T follicular helper cell (primary cell): ENCODE results near the gene HES1.
"Not testable (repeated sequence)": the region's sequence is repeated elsewhere in the genome, so short reads cannot be mapped to it uniquely, and the experiment has no call there.

ENCODE experiments used
- DNase-seq: peaks from one replicate; pipeline ENCODE4 v3.0.0-alpha.2; 2020; ENCODE audit warnings: low read depth

HES1 gene

DNA sequence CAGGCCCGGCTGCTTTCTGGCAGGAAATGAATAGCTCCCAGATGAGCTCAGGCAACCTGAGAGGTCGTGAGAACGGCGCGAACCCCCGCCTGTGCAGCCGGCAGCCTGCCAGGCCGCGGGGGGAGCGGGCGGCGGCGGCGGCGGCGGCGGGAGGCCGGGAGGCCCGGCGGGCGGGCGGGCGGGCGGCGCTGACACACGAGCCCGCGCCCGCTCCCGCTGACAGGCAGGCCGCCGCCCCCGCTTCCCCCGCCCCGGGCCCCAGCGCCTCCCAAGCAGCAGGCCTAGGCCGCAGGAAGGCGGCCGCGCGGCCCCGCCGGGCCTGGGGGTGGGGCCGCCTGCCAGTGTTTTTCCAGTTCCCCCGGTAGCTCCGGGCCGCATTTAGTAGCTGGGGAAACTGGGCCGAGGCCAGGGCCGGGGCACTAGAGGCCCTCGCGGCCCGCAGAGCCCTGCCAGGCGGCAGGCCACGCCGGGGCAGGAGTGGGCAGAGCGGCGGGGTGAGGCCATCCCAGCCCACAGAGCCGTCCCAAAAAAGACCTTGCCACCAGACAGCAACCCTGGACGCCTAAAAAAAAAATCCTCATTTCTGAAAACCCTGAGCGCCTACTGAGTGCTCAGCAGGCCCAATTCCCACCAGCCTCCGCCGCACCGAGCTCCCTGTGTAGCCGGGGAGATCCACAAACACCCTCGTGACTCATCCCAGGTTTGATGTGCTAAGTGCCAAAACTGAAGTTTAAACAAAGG, 5.6 kb downstream of the HES1 start:
- no peak for DNase-seq

- DNase-seq: no peak
These were observed 6.4 kb downstream of the HES1 start for GRCh38 chr3:194142156-194142910.

DNA sequence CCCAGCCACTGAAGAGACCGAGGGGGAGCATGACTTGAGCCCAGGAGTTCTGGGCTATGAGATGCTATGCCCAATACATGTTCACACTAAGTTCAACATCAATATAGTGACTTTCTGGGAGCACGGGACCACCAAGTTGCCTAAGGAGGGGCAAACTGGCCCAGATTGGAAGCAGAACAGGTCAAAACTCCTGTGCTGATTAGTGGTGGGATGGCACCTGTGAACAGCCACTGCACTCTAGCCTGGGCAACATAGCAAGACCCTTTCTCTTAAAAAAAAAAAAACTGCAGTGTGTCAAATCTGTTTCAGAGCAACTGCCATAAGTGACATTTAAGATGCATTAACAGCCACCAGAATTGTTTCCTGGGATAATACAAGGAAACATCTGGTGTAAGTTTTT, 9.8 kb downstream of the HES1 start:
- no peak for DNase-seq

DNA sequence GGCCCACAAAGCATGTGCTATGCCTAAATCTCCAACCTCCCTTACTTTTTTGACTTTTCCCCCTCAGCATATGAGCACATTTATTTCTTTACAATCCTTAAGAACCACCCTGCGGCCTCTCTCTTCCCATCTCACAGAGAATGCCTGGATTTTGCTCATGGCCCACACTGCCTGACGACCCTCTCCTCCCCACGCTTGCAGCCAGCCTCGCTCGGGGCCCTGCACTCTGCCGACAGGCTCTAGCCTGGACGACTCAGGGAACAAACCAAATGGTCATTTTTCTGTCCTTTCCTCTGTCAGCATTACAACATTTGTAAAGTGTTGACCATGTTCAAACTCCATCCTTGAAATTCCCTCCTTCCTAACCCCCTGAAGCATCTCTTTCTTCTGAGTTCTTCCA, 11.7 kb downstream of the HES1 start:
- DNase-seq: no peak

DNA sequence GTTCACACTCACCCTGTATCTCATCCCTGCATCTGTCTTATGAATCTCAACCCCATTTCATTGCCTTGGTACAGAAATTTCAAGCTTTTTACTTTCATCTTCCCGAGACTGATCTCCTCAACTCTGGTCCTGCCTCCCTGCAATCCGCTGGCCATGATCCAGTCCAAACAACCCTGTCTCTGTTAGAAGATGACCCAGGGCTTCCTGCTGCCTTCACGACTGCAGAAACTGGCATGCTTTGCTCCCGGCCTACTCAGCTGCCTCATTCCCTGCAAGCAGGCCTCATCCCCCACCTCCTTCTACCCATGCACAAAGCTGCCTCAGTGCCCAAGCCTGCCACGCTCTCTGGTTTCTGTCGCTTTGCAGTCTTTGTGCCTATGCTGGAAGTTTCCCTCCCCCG, 12.4 kb downstream of the HES1 start:
- no peak for DNase-seq

DNA sequence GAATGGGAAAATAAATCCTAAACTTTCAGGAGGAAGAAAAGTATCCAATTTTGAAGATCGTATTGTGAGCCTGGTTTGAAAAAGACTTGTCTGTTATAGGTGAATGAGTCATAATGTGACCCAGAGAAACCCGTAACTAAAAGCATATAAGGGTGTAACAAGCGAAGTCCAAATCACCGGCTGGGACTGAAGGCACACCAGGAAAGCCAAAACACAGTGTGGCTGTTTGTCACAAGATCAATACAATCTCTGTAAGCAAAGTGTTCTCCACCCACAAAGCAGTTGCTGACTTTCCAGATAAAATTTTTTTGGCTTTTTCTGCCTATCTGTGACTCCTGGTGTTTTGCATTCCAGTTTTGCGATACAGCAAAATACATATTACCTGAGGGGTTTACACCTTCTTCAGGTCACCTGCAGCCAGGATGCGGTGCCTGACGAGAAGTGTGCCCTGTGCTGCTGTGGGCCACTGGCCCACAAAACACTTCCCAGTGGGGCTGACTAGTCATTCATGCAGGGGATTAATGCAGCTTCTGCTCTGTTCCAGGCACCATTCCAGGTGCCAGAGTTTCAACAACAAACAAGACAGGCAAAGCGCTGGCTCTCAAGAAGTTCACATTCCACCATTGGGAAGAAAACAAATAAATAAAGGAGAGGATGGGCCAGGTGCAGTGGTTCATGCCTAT, 14.4 kb downstream of the HES1 start:
- DNase-seq: no peak

DNA sequence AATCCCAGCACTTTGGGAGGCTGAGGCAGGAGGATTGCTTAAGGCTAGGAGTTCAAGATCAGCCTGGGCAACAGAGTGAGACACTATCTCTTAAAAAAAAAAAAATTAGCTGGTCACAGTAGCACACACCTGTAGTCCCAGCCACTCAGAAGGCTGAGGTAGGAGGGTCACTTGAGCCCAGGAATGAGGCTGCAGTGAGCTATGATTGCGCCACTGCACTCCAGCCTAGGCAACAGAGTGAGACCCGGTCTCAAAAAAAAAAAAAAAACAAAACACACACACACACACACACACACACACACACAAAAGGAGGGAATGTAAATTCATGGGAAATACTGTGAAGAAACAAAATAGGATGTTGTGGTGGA, 15.0 kb downstream of the HES1 start:
- DNase-seq: not testable (repeated sequence)

- no peak for DNase-seq
These were observed 18.4 kb downstream of the HES1 start for GRCh38 chr3:194154346-194154745.

- no peak for DNase-seq
These were observed 20.1 kb downstream of the HES1 start for GRCh38 chr3:194156095-194156494.

DNA sequence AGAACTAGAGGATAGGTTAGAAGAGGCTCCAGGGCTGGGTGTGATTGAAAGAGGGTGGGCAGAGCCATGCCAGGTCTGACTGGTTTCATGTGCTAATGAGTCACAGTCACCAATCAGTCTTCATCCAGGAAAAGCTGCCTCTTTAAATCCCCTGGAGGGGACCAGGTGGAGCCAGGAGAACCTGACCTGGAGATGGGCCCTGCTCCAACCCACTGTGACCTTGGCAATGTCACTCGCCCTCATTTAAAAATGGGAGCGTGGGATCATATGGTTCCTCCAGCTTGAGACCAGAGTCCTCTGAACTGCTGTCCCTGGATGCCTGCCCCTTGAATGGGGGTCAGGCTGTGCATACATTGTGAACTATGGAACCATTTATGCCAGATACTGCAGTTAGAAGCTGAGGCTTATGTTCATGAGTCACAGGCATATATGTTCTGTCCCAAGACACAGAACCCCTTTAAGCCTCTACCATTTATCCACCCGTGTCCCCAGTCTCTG, 23.0 kb downstream of the HES1 start:
- no peak for DNase-seq

- DNase-seq: no peak
These were observed 24.2 kb downstream of the HES1 start for GRCh38 chr3:194160158-194160557.

GRCh38 chr3:194161131-194162045, 25.4 kb downstream of the HES1 start:
- no peak for DNase-seq

DNA sequence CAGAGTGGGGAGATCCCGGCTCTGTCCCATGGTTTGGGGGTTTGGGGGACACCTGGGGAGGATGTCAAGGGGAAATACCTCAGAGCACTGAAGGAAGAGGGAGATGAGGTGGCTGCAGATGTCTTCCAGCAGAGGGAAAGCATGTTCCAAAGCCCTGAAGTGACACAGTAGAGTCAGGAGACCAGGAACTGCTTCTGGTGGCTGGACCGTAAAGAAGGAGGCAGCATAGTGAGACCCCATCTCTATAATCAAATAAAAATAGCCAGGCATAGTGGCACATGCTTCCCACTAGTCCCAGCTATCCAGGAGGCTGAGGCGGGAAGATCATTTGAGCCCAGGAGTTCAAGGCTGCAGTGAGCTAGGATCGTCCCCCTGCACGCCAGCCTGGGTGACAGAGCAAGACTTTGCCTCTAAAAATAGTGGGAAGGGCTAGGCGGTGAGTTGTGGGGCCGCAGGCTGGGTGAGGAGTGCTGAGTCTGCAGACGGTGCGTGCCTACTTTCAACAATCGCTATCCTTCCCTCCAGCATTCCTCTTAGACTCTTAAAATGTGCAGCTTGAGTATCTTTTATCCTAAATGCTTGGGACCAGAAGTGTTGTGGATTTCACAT, 26.2 kb downstream of the HES1 start:
- DNase-seq: no peak

GRCh38 chr3:194162817-194163584, 27.1 kb downstream of the HES1 start:
- DNase-seq: no peak

DNA sequence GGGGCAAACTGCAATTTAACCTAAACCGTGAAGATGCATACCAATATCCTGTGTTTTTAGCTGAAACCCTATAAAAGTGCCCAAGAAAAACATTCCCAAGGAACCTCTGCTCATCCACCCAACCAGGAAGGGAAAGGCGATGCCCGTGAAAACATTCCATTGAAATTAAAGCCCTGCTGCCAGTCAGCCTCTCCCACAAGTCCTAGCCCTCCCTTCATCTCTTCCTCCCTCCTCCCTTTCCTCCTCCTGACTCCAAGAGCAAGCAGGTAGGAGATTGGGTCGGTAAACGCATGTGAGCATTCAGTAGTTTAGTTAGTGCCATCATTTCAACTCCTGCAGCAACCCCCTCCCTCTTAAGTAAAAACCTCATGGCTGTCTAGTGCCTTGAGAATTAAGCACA, 27.7 kb downstream of the HES1 start:
- DNase-seq: no peak

GRCh38 chr3:194164861-194165260, 28.9 kb downstream of the HES1 start:
- DNase-seq: no peak

GRCh38 chr3:194165271-194166018, 29.5 kb downstream of the HES1 start:
- no peak for DNase-seq

DNA sequence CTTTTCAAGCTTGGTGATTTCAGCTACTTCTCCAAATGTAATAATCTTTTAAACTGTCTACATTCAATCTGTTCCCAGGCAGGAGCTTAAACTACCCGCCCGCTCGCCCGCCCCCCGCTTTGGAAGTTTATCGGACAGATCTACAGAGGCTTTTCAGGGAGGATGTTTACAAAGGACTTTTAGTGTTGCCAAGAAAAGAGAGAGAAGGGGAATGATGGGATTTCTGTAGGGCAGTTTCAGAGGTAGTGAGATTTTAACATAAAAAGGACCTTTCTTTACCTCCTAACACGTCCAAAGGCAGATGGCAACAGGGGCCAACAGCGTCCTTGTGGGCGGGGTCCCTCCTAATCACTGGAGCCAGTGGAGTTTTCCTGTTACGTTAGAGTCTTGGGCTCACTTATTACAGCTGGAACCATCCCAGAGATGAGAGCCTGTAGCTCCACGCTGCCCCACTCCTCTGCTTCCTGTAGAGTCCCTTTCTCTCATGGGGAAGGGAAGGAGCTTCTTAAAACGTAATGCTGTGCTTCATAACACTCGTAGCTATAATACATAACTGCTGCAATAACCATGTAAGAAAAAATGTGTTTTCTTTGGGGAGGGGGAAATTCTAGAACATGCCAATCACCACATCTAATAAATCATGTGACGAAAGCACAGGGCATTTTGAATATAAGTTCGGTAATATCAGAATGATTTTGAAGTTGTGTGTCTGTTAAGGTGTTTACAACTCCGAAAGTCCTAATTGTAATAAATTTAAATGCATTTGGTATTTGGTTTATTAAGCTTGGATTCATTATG, 30.9 kb downstream of the HES1 start:
- no peak for DNase-seq
